GM18526 (cell line): ENCODE measurements around the gene ATP6V0A4.

Experiments used
- POLR2A ChIP-seq: IDR thresholded peaks from 3 replicates; pipeline ENCODE4 v1.6.1; 2011; ENCODE audit not compliant: insufficient read length; ENCODE audit errors: extremely low read depth

Gene ATP6V0A4

GRCh38 chr7:138773817-138774216, 24.2 kb downstream of the ATP6V0A4 start:
- no peak for TF ChIP-seq POLR2A

GRCh38 chr7:138773176-138773575, 24.8 kb downstream of the ATP6V0A4 start:
- TF ChIP-seq POLR2A: no peak

- TF ChIP-seq POLR2A: no peak
Observed at GRCh38 chr7:138770904-138771303, 27.1 kb downstream of the ATP6V0A4 start.

GRCh38 chr7:138768241-138768640, 29.8 kb downstream of the ATP6V0A4 start:
- TF ChIP-seq POLR2A: no peak

DNA sequence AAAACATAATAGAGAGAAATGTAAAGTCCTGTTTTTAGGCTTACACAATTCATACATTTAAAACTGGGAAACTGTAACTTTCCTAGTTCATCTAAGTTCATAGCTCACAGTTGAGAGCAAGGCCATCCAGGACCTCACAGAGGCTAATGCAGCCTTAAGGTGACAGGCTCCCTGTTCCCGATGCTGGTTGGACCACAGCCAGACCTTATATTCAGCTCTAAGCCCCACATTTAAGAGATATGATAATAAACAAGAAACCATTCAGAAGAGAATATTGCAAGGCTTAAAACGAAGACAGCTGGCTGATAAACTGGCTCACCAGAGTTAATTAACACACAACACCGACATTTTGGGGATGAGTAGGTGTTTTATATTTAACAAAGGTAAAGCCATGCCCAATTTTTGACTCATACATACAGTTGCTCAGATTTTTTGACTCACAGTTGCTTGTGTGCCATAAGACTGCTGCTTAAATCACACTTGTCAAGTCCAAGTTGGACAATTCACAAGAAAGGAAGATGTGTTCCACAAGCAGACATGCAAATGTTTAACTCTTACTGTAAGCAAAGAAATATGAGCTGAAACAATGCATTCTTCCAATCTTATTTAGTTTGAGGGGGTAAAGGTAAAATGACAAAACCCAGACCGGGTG, 41.3 kb downstream of the ATP6V0A4 start:
- no peak for TF ChIP-seq POLR2A

DNA sequence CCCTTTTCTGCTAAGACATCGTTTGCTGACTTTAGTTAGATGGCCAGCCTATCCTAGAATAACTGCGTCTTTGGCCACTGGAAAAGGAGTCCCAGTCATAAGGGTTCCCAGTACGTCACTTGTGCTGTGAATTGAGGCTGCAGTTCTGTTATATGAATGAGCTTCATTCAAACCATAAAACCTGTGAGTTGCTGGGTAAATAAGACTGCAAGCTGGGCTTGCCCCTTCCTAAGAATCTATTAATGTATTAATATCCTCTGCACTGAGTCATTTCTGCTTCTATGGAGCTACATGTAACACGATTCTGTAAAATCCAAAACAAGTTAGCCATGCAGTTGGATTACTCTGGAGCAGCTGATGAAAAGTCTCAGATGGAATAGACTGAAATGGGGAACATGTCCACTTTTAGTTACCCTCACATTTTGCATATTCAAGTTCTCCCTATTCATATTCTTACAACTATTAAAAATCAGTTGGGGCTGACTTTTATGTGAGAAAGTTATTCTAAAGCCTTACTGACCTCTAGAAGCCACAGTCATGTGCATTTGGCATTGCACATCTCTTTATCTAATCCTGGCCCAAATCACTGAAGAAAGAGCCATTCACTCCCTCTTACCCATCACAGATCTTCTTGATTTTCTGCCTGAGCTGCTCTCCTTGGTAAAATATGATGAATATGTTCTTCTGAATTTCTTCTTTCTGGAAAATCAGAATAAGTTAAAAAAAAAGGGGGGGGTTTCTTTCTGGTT, 42.0 kb downstream of the ATP6V0A4 start:
- no peak for TF ChIP-seq POLR2A

DNA sequence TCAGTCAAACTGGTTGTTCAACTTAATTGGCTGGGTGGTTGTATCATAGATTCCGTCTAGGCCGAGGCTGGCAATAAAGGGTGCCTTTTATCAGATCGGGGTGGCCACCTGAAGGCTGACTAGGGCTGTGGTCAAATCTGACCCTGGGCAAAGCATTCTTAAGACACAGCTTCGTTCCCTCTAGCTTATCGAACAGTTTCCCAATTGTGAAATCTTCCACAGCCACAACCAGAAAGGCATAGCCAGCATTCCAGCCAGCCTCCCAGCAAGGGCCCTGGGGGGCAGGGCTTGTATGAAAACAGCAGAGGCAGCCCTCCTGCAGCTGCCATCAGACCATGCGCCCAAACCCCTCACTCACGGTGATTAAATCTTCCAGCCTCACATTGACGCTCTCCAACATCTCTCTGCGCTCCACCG, 42.7 kb downstream of the ATP6V0A4 start:
- TF ChIP-seq POLR2A: no peak

- no peak for TF ChIP-seq POLR2A
Observed at GRCh38 chr7:138753610-138754009, 44.4 kb downstream of the ATP6V0A4 start.

GRCh38 chr7:138753150-138753518, 44.9 kb downstream of the ATP6V0A4 start:
- TF ChIP-seq POLR2A: no peak

- TF ChIP-seq POLR2A: no peak
Observed at GRCh38 chr7:138752518-138753149, 45.4 kb downstream of the ATP6V0A4 start.

DNA sequence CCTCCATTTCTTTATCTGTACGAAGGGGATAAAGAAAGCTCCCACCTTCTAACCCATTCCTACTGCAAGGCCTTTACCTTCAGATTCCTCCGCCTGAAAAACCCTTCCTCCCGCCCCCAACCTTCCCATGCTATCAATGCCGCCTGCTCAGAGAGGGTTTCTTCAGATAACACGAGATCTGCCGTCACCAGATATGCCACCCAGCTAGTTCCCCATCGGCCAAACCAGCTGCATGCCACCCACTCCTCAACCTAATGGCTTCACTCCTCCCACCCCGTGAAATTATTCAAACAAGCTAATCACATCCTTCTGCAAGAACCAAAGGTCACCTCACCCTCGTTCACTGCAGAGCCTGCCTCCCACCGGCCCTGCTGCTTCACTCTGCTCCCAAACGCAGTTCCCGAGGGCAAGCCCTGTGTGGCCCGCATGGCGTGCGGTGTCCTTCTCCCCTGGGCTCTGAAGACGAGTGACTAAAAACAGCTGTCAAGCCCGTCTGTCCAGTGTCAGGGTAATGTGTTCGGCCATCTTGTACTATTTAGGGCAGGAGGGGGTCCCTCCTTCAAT, 47.0 kb downstream of the ATP6V0A4 start:
- no peak for TF ChIP-seq POLR2A

GRCh38 chr7:138750473-138750872, 47.5 kb downstream of the ATP6V0A4 start:
- TF ChIP-seq POLR2A: no peak

GRCh38 chr7:138749960-138750359, 48.0 kb downstream of the ATP6V0A4 start:
- no peak for TF ChIP-seq POLR2A

DNA sequence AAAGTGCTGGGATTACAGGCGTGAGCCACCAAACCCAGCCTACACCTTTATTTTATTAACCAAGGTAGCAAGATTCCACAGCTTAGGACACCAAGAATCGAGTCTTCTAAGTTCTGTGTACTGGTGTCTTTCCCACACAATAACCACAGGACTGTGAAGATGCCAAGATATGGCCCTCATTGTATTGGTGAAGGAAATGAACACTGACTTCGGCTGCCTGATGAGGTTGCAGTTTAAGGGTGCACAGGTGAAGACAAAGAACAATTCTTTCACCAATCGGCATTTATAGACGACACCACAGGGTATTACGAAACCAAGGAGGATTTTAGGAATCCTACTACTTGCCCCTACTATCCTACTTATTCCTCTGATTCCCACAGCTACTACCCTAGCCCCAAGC, 49.3 kb downstream of the ATP6V0A4 start:
- no peak for TF ChIP-seq POLR2A

DNA sequence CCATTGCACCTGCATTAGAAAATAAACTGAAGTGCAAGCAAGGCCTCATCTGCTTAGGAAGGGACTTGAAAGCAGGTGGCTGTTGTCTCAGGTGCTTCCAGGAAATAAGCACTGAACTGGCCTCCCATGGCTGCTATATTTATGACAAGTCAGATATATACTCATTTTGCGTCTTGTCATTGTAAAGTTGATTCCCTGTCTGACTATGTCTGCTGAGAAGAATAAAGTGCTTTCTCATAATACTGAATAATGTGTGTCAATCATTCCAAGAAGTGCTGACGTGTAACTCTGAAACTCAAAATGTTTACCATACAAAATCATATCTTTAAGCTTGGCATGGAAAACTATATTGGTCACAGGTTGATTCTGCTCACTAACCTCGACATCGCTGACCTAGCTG, 51.9 kb downstream of the ATP6V0A4 start:
- TF ChIP-seq POLR2A: no peak

- no peak for TF ChIP-seq POLR2A
Observed at GRCh38 chr7:138745189-138745588, 52.8 kb downstream of the ATP6V0A4 start.

DNA sequence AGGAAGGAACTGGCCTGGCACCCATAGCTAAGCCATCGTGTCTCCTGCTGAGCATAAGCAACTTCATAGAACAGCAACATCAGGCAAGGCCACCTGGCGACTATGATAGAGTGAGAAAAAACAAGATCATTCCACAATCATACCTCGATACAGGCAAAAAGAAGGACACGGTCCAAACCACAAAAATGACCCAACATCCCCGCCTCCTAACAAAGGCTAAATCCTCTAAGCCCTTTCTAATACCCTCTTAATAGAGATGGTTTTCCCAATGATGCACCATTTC, 56.6 kb downstream of the ATP6V0A4 start:
- no peak for TF ChIP-seq POLR2A

DNA sequence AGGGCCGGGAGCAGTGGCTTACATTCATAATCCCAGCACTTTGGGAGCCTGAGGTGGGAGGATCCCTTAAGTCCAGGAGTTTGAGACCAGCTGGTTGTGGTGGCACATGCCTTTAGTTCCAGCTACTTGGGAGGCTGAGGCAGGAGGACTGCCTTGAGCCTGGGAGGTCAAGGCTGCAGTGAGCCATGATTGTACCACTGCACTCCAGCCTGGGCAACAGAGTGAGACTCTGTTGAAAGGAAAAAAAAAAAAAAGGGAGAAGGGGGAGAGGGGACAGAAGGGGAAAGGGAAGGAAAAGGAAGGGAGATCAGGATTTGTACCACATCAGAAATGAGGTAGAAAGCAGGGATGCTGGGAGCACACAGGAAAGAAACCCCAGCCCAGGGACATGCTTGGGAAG, 58.1 kb downstream of the ATP6V0A4 start:
- no peak for TF ChIP-seq POLR2A
